SK-N-SH treated with all-trans-retinoic acid at 6 μM for 48 hours (cell line): Measurements from ENCODE around the gene GNPDA2.

ENCODE experiments used
- ARNTL ChIP-seq: fragments of 450-650 bp; formaldehyde crosslinking; IDR thresholded peaks from 2 replicates; pipeline ENCODE4 v1.5.0; 2020; ENCODE audit warnings: low read depth, mild to moderate bottlenecking, moderate library complexity, borderline replicate concordance
- CSRNP3 ChIP-seq: fragments of 250-450 bp; sonication (Bioruptor Pico); IDR thresholded peaks from 2 replicates; pipeline ENCODE4 v1.5.1; 2021; ENCODE audit warnings: mild to moderate bottlenecking, moderate library complexity
- TSHZ2 ChIP-seq: fragments of 250-450 bp; sonication (Bioruptor Pico); IDR thresholded peaks from 2 replicates; pipeline ENCODE4 v1.5.0; 2020; ENCODE audit warnings: mild to moderate bottlenecking, moderate library complexity
- TF ChIP-seq, protein P1 (sequence below): fragments of 250-450 bp; sonication (Bioruptor Pico); IDR thresholded peaks from 2 replicates; pipeline ENCODE4 v1.5.1; 2020; ENCODE audit warnings: low read depth, mild to moderate bottlenecking, moderate library complexity

DNA sequence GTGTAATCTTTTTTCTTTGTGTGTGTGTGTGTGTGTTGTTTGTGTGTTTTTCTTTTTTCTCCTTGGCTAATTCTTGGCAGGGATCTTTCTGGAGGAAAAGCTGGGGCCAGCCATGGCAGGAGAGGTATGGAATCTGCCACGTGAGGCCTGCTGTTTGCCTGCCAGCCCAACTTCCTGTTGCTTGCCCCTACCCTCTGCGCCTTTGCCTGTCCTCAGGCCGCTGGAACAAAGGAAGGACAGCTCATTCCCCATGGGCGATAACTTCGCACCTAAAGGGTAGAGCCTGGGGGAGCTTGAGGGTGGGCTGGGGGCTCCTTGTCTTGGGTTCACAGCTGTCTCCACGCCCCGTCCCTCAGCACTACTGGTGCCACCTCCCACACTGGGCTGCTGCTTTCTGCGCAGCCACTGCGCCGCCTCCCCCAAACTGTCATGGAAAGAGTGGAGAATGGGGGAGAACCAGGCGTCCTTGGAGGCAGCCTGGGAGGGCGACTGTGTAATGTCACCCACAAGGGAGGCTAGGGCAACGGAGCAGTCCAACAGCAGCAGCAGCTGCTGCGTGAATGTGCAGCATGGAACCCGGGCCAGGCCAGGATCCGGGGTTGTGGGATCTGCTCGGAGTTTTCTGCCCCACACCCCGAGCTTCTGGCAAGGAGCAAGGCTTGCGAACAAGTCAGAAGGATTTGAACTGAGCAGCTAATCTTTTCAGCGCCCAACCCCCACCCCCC lies 62.7 kb downstream of the GNPDA2 start:
- TF ChIP-seq ARNTL = no peak
- TF ChIP-seq CSRNP3 (CRISPR knock-in tag) = no peak
- TF ChIP-seq, protein P1, sequence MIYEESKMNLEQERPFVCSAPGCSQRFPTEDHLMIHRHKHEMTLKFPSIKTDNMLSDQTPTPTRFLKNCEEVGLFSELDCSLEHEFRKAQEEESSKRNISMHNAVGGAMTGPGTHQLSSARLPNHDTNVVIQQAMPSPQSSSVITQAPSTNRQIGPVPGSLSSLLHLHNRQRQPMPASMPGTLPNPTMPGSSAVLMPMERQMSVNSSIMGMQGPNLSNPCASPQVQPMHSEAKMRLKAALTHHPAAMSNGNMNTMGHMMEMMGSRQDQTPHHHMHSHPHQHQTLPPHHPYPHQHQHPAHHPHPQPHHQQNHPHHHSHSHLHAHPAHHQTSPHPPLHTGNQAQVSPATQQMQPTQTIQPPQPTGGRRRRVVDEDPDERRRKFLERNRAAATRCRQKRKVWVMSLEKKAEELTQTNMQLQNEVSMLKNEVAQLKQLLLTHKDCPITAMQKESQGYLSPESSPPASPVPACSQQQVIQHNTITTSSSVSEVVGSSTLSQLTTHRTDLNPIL (CRISPR knock-in tag) = no peak
- no peak for TF ChIP-seq TSHZ2 (CRISPR knock-in tag)
